DND-41 (cell line): ENCODE measurements around the gene NECTIN1.

Experiments used
- CTCF ChIP-seq: IDR thresholded peaks from 2 replicates; pipeline ENCODE4 v1.5.1; 2012; ENCODE audit warnings: borderline replicate concordance, low read length, moderate library complexity, mild to moderate bottlenecking; ENCODE audit not compliant: poor library complexity, severe bottlenecking; ENCODE audit errors: extremely low read depth
- EZH2 ChIP-seq: IDR thresholded peaks from 3 replicates; pipeline ENCODE4 v1.6.1; 2012; ENCODE audit warnings: borderline replicate concordance, low read depth, mild to moderate bottlenecking, moderate library complexity, low read length, inconsistent platforms; ENCODE audit not compliant: severe bottlenecking

- TF ChIP-seq CTCF (no peak), EZH2 (no peak)
These were observed 5.1 kb downstream of the NECTIN1 start for GRCh38 chr11:119723952-119724325.
